ENCODE results near the gene STYXL2.

DNA sequence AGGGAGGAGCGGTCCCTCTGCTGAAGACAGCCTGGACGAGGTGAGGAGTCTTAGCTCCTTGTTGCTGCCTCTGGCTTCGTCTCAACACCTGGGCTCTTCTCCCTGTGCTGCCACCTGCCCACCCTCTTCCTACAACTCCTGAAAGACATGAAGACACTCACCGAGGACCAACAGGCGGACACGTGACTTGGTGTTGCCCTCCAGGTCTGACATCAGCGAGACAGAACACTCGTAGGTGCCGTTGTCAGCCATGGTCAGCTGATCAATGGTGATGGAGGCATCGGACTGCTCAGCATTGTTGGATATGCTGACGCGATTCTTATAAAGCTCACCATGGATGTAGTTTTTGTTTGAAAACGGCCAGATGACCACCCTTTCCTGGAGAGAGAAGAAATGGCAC lies 25.1 kb upstream of the STYXL2 start:
- TF ChIP-seq, protein P1, sequence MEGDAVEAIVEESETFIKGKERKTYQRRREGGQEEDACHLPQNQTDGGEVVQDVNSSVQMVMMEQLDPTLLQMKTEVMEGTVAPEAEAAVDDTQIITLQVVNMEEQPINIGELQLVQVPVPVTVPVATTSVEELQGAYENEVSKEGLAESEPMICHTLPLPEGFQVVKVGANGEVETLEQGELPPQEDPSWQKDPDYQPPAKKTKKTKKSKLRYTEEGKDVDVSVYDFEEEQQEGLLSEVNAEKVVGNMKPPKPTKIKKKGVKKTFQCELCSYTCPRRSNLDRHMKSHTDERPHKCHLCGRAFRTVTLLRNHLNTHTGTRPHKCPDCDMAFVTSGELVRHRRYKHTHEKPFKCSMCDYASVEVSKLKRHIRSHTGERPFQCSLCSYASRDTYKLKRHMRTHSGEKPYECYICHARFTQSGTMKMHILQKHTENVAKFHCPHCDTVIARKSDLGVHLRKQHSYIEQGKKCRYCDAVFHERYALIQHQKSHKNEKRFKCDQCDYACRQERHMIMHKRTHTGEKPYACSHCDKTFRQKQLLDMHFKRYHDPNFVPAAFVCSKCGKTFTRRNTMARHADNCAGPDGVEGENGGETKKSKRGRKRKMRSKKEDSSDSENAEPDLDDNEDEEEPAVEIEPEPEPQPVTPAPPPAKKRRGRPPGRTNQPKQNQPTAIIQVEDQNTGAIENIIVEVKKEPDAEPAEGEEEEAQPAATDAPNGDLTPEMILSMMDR (IDR thresholded peaks at IDR 0.05): no peak
- TF ChIP-seq POLR2A (IDR thresholded peaks at IDR 0.05): no peak

Measured in esophagus squamous epithelium (tissue), 4 donors.